Esophagus squamous epithelium (tissue), 4 donors: ENCODE results near the gene MAP2K3.

Experiments used
- CTCF ChIP-seq, 6 experiments: fragments of 450-650 bp in 4 of 6; fragments of 200-600 bp in 2 of 6; sonication (generic) in 2 of 6; IDR thresholded peaks; one replicate each; pipeline ENCODE4 v1.5.1; 2016 to 2019; ENCODE audit warnings: antibody characterized with exemption in 6 of 6, mild to moderate bottlenecking in 4 of 6, moderate library complexity in 4 of 6
- POLR2A ChIP-seq, 4 donors: fragments of 450-650 bp; IDR thresholded peaks; one replicate each; pipeline ENCODE4 v1.6.1; 2017; ENCODE audit warnings: antibody characterized with exemption in 4 of 4, mild to moderate bottlenecking in 4 of 4, moderate library complexity in 3 of 4

GRCh38 chr17:21262259-21262993, 22.1 kb upstream of the MAP2K3 start:
- TF ChIP-seq POLR2A (IDR thresholded peaks at IDR 0.05) = no peak
- no peak for TF ChIP-seq CTCF (IDR thresholded peaks at IDR 0.05)
